ENCODE measurements around the gene ITPRIPL2. TPM values are rescaled to one million over a fixed set of nuclear protein-coding genes. Genes with fewer than 3 reads are reported as not detected.
A peak's percentile ranks its signal among the peaks of the same experiment; 100 is the strongest.

ITPRIPL2 gene
- total and polyA plus RNA-seq, 2 of the 13 experiments (the other 11 are each of a cell fraction or from before 2014, with no cell fraction given), result 5.9 to 12.6 TPM

GRCh38 chr16:19123535-19124178, 9.9 kb downstream of the ITPRIPL2 start (continued):
- no peak for TF ChIP-seq GRHL1 (CRISPR knock-in tag; conservative IDR thresholded peaks at IDR 0.05)
- no peak for TF ChIP-seq CC2D1A (CRISPR knock-in tag; IDR thresholded peaks at IDR 0.05)
- no peak for TF ChIP-seq ARNT (IDR thresholded peaks at IDR 0.05)
- TF ChIP-seq CSRNP1 (CRISPR knock-in tag; IDR thresholded peaks at IDR 0.05), result no peak
- no peak for TF ChIP-seq IRF1 (CRISPR knock-in tag; IDR thresholded peaks at IDR 0.05; ENCODE audit: low read depth)
- no peak for TF ChIP-seq ZMAT5 (CRISPR knock-in tag; IDR thresholded peaks at IDR 0.05; ENCODE audit: borderline replicate concordance, low read depth)
- 0 out of 2 replicates have a peak, but pooled peaks have one; percentile 52 for TF ChIP-seq ERF (CRISPR knock-in tag; IDR thresholded peaks at IDR 0.05)
- peak; percentile 78; the same call in 1 of the 2 replicates for TF ChIP-seq ZNF670 (CRISPR knock-in tag; IDR thresholded peaks at IDR 0.05; ENCODE audit: borderline replicate concordance)
- no peak for TF ChIP-seq SNAPC5 (CRISPR knock-in tag; IDR thresholded peaks at IDR 0.05; ENCODE audit: borderline replicate concordance)
- peak; percentile 39 for TF ChIP-seq TBL1XR1 (IDR thresholded peaks at IDR 0.05; ENCODE audit: borderline replicate concordance, low read length, partially characterized antibody)
- TF ChIP-seq CREM (IDR thresholded peaks at IDR 0.05), result peak; percentile 36; the same call in 1 of the 2 replicates
- TF ChIP-seq CREM (CRISPR knock-in tag; IDR thresholded peaks at IDR 0.05), result no peak
- no peak for TF ChIP-seq ZBTB26 (CRISPR knock-in tag; IDR thresholded peaks at IDR 0.05; ENCODE audit: borderline replicate concordance)
- 0 out of 2 replicates have a peak, but pooled peaks have one; percentile 18 for TF ChIP-seq ZNF350 (CRISPR knock-in tag; IDR thresholded peaks at IDR 0.05; ENCODE audit: borderline replicate concordance, low read depth)
- TF ChIP-seq ZSCAN25 (CRISPR knock-in tag; IDR thresholded peaks at IDR 0.05), result peak; percentile 55; the same call in 1 of the 2 replicates
- TF ChIP-seq PHF21A (CRISPR knock-in tag; IDR thresholded peaks at IDR 0.05), result peak; percentile 60
- TF ChIP-seq PRPF4 (IDR thresholded peaks at IDR 0.05; ENCODE audit: low read depth, low read length, poor library complexity, severe bottlenecking), result no peak
- TF ChIP-seq ZFP90 (CRISPR knock-in tag; IDR thresholded peaks at IDR 0.05; ENCODE audit: borderline replicate concordance), result no peak
- TF ChIP-seq GMEB2 (CRISPR knock-in tag; IDR thresholded peaks at IDR 0.05; ENCODE audit: low read depth), result no peak
- TF ChIP-seq JUND (CRISPR knock-in tag; IDR thresholded peaks at IDR 0.05), result peak; percentile 57
- no peak for TF ChIP-seq ETV6 (CRISPR knock-in tag; conservative IDR thresholded peaks at IDR 0.05)
- peak; percentile 78 for TF ChIP-seq U2AF1 (optimal IDR thresholded peaks at IDR 0.05; ENCODE audit: low read depth, low read length)

Data from HepG2 (cell line).